Peyer's patch (tissue), 4 donors: Measurements from ENCODE around the gene MADCAM1. TPM values are rescaled to one million over a fixed set of nuclear protein-coding genes. Genes with fewer than 3 reads are reported as not detected.

Experiments used
- DNase-seq, 3 donors: peaks; one replicate each; pipeline ENCODE4 v3.0.0-alpha.2; 2017 to 2019
- H3K27ac ChIP-seq, 4 donors: fragments of 200-600 bp; sonication (generic); one replicate each; pipeline ENCODE4 v1.5.1; 2016 to 2019
- H3K27me3 ChIP-seq, 2 donors: fragments of 200-600 bp; sonication (generic); one replicate each; pipeline ENCODE4 v1.5.1; 2019
- H3K36me3 ChIP-seq, 3 donors: fragments of 200-600 bp; sonication (generic); one replicate each; pipeline ENCODE4 v1.5.1; 2016 to 2019
- H3K4me1 ChIP-seq, 4 donors: fragments of 200-600 bp; sonication (generic); one replicate each; pipeline ENCODE4 v1.5.1; 2016 to 2019
- H3K4me3 ChIP-seq, 4 donors: fragments of 200-600 bp; sonication (generic); 1 replicate in 3 of 4; 2 replicates in 1 of 4; pipeline ENCODE4 v1.5.1; 2016 to 2019; ENCODE audit warnings: mild to moderate bottlenecking in 1 of 4
- H3K9me3 ChIP-seq, 4 donors: fragments of 200-600 bp; sonication (generic); one replicate each; pipeline ENCODE4 v1.5.1; 2016 to 2019; ENCODE audit warnings: mild to moderate bottlenecking in 1 of 4
- POLR2A ChIP-seq, 2 donors: fragments of 450-650 bp; IDR thresholded peaks; one replicate each; pipeline ENCODE4 v1.5.1; 2017; ENCODE audit warnings: antibody characterized with exemption in 2 of 2, mild to moderate bottlenecking in 2 of 2, moderate library complexity in 2 of 2
- total RNA-seq, 4 donors: library from RNA; depleted of rRNA; stranded (reverse); fragments of >200 nt; gene quantifications; one replicate each; pipeline ENCODE4 v1.1.0, GENCODE V29; 2016
- TF ChIP-seq, protein P1 (sequence below), 6 experiments: fragments of 450-650 bp in 4 of 6; fragments of 200-600 bp in 2 of 6; sonication (generic) in 1 of 6; IDR thresholded peaks; one replicate each; pipeline ENCODE4 v1.5.1; 2017 to 2019; ENCODE audit warnings: antibody characterized with exemption in 6 of 6, mild to moderate bottlenecking in 3 of 6, moderate library complexity in 1 of 6

MADCAM1 gene
- total RNA-seq, 4 donors from 2014 or later: 1.4 to 25.6 (median 5.1) TPM

DNA sequence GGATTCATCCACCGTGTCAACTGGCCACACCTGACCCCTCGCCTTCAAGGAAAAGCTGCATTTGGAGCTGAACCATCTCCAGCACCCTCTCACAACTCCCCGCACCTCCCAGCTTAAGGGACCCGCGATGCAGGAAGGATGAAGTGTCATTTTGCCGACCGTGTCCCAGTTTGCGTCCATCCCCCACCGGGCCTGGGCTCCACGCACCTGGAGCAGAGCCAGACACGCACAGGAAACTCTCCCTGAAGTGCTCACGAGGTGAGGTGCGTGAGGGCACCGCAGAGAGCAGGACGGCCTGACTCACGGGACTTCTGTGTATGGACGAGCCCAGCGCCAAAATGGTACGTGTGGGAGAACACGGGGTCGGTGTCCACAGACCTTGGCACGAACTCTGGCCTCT lies 42.7 kb upstream of the MADCAM1 start:
- H3K27ac ChIP-seq: no peak overlapping the region
- DNase-seq: no peak
- no peaks in the 10 kb centered on the region for H3K9me3 ChIP-seq
- no peaks in the 10 kb centered on the region for H3K4me1 ChIP-seq
- H3K36me3 ChIP-seq: no peaks in the 10 kb centered on the region
- H3K4me3 ChIP-seq: no peak overlapping the region
- H3K27me3 ChIP-seq: no peaks in the 10 kb centered on the region
- TF ChIP-seq, protein P1, sequence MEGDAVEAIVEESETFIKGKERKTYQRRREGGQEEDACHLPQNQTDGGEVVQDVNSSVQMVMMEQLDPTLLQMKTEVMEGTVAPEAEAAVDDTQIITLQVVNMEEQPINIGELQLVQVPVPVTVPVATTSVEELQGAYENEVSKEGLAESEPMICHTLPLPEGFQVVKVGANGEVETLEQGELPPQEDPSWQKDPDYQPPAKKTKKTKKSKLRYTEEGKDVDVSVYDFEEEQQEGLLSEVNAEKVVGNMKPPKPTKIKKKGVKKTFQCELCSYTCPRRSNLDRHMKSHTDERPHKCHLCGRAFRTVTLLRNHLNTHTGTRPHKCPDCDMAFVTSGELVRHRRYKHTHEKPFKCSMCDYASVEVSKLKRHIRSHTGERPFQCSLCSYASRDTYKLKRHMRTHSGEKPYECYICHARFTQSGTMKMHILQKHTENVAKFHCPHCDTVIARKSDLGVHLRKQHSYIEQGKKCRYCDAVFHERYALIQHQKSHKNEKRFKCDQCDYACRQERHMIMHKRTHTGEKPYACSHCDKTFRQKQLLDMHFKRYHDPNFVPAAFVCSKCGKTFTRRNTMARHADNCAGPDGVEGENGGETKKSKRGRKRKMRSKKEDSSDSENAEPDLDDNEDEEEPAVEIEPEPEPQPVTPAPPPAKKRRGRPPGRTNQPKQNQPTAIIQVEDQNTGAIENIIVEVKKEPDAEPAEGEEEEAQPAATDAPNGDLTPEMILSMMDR (IDR thresholded peaks at IDR 0.05): no peak
- no peak for TF ChIP-seq POLR2A (IDR thresholded peaks at IDR 0.05)

DNA sequence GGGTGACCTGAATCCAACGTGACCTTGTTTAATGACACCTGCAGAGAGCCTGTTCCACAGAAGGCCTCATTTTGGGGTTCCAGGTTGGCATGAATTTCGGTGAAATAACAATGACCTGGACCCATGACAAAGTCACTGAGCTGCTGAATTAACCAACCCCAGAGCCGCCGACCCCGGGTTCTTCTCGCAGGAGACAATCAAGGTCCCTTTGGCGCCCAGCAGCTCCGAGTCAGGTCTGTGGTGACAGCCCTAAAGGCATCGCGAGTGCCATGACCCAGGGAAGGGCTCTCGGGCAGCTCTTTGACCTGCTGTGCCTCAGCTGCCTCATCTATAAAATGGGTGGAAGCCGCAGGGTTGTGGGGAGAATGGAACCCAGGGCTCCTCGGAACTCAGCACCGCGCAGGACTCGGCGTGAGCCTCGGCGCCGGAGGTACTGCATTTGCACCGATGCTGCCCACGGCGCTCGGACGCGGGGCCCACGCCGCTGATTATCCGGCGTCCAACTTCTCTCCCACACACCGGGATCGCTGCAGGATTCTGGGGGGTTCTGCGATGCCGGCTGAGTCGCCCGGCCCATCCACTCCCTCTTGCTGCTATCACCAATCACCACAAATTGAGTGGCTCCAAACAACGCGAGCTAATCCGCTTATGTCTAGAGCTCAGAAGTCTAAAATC lies 41.1 kb upstream of the MADCAM1 start:
- Histone ChIP-seq H3K27me3 (peaks cover 0 to 4% of the 10 kb centered on the region in 2 donors), H3K4me3 (no peak overlapping the region), H3K36me3 (no peaks in the 10 kb centered on the region), H3K9me3 (no peaks in the 10 kb centered on the region), H3K27ac (no peak overlapping the region), H3K4me1 (peaks cover 0 to 5% (median 0%) of the 10 kb centered on the region in 4 donors)
- TF ChIP-seq, protein P1 (IDR thresholded peaks at IDR 0.05): no peak
- TF ChIP-seq POLR2A (IDR thresholded peaks at IDR 0.05): no peak
- DNase-seq: no peak

DNA sequence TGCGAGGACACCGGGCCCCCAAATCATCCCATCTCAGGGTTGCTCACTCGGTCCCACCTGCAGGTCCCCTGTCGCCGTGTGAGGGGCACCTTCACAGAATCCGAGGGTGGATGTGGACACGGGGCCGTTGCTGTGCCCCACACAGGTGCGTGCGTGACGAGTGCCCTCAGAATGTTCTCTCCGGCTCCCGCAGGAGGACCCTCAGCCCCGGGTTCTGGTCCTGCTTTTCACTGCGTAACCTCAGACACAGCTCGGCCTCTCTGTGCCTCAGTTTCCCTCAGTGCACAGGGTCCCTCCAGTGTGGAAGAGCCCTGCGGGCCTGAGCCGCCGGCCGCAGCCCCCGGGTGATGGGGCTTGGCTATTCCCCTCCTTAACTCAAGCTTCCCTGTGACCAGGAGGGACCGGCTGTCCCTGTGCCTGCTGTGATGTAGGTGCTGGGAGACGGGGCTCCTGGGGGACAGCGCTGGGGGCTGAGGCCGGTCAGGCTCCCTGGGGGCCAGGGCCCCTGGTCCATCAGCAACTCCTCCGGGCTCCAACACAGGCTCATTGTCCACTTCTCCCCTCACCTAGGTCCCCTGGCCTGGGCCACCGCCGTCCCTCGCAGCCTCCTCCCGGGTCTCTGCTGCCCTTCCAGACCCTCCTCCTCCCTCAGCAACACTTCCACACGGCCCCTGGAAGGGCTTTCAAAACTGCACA lies 40.3 kb upstream of the MADCAM1 start:
- TF ChIP-seq, protein P1 (IDR thresholded peaks at IDR 0.05): no peak
- no peak for TF ChIP-seq POLR2A (IDR thresholded peaks at IDR 0.05)
- no peaks in the 10 kb centered on the region for H3K9me3 ChIP-seq

DNA sequence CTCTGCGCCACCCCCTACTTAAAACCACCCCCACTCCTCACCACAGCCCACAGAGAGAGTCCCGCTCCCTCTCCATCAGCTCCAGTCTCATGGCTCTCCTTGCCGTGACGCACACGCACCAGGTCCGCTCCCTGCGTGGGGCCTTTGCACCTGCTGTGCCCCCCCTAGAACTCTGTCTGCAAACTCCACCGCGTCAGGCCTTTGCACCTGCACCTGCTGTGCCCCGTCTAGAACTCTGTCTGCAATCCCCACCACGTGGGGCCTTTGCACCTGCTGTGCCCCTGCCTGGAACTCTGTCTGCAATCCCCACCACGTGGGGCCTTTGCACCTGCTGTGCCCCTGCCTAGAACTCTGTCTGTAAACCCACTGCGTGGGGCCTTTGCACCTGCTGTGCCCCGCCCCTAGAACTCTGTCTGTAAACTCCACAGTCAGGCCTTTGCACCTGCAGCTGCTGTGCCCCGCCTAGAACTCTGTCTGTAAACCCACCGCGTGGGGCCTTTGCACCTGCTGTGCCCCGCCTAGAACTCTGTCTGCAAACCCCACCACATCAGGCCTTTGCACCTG lies 39.7 kb upstream of the MADCAM1 start:
- Histone ChIP-seq H3K27me3 (peaks cover 0 to 6% of the 10 kb centered on the region in 2 donors), H3K9me3 (no peaks in the 10 kb centered on the region), H3K27ac (no peak overlapping the region), H3K4me1 (peaks cover 2 to 9% (median 7%) of the 10 kb centered on the region in 4 donors), H3K4me3 (no peak overlapping the region), H3K36me3 (no peaks in the 10 kb centered on the region)
- TF ChIP-seq POLR2A (IDR thresholded peaks at IDR 0.05): no peak
- TF ChIP-seq, protein P1 (IDR thresholded peaks at IDR 0.05): no peak
- DNase-seq: no peak

More for the DNA sequence above, 40.3 kb upstream of the MADCAM1 start:
- no peak overlapping the region for H3K27ac ChIP-seq
- H3K4me3 ChIP-seq: no peak overlapping the region
- no peaks in the 10 kb centered on the region for H3K36me3 ChIP-seq
- H3K27me3 ChIP-seq: peaks cover 0 to 6% of the 10 kb centered on the region in 2 donors
- DNase-seq: no peak
- H3K4me1 ChIP-seq: peaks cover 0 to 5% (median 1%) of the 10 kb centered on the region in 4 donors

DNA sequence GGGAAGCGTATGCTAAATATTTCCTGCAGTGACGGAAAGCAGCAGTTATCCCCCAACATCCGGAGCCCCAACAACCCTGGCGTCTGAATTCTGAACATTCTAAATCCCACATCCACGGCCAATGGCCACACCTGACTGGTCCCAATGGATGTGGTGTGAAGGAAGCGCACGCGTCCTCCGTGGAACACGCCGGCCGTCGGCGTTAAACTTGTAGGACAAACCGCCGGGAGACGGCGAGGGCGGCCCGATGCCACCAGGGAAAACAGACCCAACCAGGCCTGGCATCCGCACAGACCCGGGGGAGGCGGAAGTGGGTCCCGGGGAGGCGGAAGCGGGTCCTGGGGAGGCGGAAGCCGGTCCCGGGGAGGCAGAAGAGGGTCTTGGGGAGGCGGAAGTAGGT lies 38.6 kb upstream of the MADCAM1 start:
- H3K4me1 ChIP-seq: peaks cover 3 to 14% (median 11%) of the 10 kb centered on the region in 4 donors
- DNase-seq: no peak
- TF ChIP-seq POLR2A (IDR thresholded peaks at IDR 0.05): no peak
- TF ChIP-seq, protein P1 (IDR thresholded peaks at IDR 0.05): no peak

More for the DNA sequence above, 38.6 kb upstream of the MADCAM1 start:
- H3K9me3 ChIP-seq: no peaks in the 10 kb centered on the region
- peaks cover 0 to 6% of the 10 kb centered on the region in 2 donors for H3K27me3 ChIP-seq
- H3K36me3 ChIP-seq: no peaks in the 10 kb centered on the region
- no peak overlapping the region for H3K4me3 ChIP-seq
- H3K27ac ChIP-seq: no peak overlapping the region
